Ecto neural progenitor cell (in vitro differentiated cells): Measurements from ENCODE around the gene ZFYVE28.
A peak's percentile ranks its signal among the peaks of the same experiment; 100 is the strongest.

Source experiments
- DNase-seq: peaks from one replicate; pipeline ENCODE4 v3.0.0-alpha.2; 2018; ENCODE audit warnings: low spot score

The ZFYVE28 gene

GRCh38 chr4:2331519-2332200 is 86.8 kb downstream of the ZFYVE28 start:
- DNase-seq = peak; percentile 35

GRCh38 chr4:2331043-2331420 is 87.4 kb downstream of the ZFYVE28 start:
- no peak for DNase-seq

GRCh38 chr4:2330091-2331042 is 88.1 kb downstream of the ZFYVE28 start:
- peak; percentile 43 for DNase-seq

- DNase-seq = no peak
These were observed 90.9 kb downstream of the ZFYVE28 start for GRCh38 chr4:2327579-2327978.

GRCh38 chr4:2324891-2325290 is 93.6 kb downstream of the ZFYVE28 start:
- DNase-seq = no peak

DNA sequence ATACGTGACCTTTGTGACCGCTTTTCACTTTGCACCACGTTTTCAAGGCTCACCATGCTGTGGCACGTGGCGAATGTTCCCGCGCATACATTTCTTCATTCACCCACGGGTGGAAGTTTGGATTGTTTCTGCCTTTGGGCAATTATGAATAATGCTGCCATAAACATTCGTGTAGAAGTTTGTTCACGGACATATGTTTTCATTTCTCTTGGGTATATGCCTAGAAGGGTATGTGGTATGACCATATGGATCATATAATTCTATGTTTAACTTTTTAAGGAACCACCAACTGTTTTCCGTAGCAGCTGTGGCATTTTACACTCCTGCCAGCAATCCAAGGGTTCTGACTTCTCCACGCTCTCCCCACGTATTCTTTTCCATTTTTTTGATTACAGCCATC is 95.6 kb downstream of the ZFYVE28 start:
- DNase-seq = no peak

DNA sequence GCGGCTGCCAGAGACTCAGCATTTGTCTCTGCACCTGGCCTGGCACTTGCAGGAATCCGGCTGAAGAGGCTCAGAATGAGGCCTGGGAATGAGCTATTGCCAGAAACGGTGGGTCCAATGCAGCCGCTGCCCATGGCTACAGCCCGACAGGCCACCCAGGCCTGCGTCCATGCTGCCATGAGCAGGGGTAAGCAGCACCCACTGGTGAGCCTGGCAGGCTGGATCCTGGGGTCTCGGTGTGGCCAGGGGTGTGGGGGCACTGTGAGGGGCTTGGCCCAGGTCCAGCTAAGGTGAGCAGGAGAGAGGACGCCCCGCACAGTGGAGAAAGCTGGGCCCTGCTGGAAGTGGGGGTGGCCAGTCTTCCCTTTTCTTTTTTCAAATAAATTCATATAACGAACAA is 96.2 kb downstream of the ZFYVE28 start:
- no peak for DNase-seq

GRCh38 chr4:2321279-2322196 is 96.9 kb downstream of the ZFYVE28 start:
- peak; percentile 41 for DNase-seq

- no peak for DNase-seq
These were observed 97.7 kb downstream of the ZFYVE28 start for GRCh38 chr4:2320746-2321145.

GRCh38 chr4:2320152-2320551 is 98.3 kb downstream of the ZFYVE28 start:
- no peak for DNase-seq

- DNase-seq = no peak
These were observed 99.6 kb downstream of the ZFYVE28 start for GRCh38 chr4:2318885-2319284.

DNA sequence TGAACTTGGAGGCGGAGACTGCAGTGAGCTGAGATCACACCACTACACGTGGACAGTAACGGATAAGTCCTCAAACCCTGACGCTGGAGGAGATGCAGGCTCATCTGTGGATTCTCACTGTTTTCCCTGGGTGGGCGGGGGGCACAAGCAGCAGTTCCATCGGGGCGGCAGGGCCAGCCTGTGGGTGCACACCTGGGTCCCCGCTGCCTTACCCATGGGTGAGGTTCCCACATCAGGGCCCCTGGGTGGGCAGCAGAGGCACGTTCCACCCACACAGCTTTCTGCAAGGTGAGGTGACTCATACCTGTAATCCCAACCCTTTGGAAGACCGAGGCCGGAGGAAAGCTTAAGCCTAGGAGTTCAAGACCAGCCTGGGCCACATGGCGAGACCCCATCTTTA is 100.0 kb downstream of the ZFYVE28 start:
- peak; percentile 36 for DNase-seq

- DNase-seq = no peak
These were observed 105.1 kb downstream of the ZFYVE28 start for GRCh38 chr4:2313366-2313765.

GRCh38 chr4:2306773-2307410 is 111.6 kb downstream of the ZFYVE28 start:
- DNase-seq = no peak

- no peak for DNase-seq
These were observed 112.5 kb downstream of the ZFYVE28 start for GRCh38 chr4:2305766-2306501.

DNA sequence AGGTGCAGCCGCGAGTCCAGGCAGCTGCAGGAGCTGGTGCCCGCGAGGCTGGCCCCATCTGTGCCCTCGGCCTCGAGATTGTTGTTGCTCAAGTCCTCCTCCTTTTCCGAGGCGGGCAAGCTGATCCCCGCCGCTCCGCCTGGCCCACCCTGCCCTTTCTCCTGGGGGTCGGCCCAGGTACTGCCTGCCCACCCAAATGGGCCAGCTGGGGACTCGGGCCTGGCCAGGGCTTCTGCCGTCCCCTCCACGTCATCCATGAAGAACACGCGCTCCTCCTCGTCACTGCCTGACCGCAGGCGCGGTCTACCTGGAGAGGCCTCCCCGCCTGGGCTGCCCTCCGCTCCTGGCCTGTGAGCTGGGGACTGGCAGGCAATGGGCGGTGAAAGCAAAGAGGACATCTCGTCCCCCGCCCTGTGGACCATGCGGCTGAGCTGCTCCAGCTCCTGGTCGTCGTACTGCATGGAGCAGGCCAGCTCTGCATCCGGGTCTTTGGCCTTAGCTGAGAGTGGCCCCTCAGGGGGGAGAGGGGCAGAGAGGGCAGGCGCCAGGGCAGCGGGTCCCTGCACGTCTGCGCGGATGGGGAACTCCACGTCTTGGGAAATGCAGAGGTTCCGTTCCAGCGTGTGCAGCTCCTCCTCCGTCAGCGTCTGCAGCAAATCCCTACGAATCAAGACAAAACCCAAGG is 113.4 kb downstream of the ZFYVE28 start:
- DNase-seq = no peak

DNA sequence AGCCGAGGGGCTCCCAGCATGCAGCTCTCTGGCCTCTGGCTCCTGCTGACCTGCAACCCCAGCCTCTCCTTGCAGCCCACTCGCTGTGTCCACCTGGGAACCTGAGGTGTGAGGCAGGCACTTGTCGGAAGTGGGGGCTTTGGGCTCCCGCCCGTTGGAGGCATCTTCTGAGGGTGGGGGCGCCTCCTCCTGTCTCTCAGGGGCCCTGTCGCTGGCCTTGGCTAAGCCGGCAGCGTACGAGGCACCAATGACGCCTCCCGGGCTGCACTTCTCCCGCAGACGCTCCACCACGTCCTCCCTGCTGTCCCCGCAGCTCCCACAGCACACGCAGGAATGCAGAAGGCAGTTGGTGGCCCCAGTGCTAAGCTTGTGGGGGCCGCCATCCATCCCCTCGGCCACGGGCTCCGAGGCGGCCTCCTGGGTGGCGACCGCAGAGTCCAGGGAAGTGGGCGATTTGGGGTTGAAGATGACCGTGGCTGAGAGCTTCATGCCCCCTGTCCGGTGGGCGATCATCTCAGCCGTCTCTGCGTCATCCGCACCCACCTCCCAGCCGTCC is 114.0 kb downstream of the ZFYVE28 start:
- DNase-seq = no peak

- DNase-seq = no peak
These were observed 114.6 kb downstream of the ZFYVE28 start for GRCh38 chr4:2303686-2304320.

- DNase-seq = no peak
These were observed 115.2 kb downstream of the ZFYVE28 start for GRCh38 chr4:2303121-2303685.
